ENCODE measurements around the gene ZSCAN4.

The ZSCAN4 gene

GRCh38 chr19:57643734-57644133, 25.0 kb upstream of the ZSCAN4 start:
- H2AFZ ChIP-seq (ENCODE audit: low read depth, low read length) = no peak overlapping the region
- H4K20me1 ChIP-seq (ENCODE audit: insufficient read depth, low read length) = no peaks in the 10 kb centered on the region
- no peak overlapping the region for H3K27ac ChIP-seq (ENCODE audit: low read length)
- peaks cover 7% of the 10 kb centered on the region; the same call in 1 of the 2 replicates for H3K9me3 ChIP-seq (ENCODE audit: insufficient read depth, low read length)
- H3K27me3 ChIP-seq (ENCODE audit: low read depth, low read length) = no peaks in the 10 kb centered on the region
- no peaks in the 10 kb centered on the region for H3K79me2 ChIP-seq (ENCODE audit: low read length)
- TF ChIP-seq CTCF (IDR thresholded peaks at IDR 0.05; ENCODE audit: low read depth, low read length) (no peak), EZH2phosphoT487 (IDR thresholded peaks at IDR 0.05; ENCODE audit: low read depth) (no peak)
- no peak overlapping the region for H3K4me2 ChIP-seq (ENCODE audit: low read length)
- H3K4me3 ChIP-seq (ENCODE audit: low read length) = no peak overlapping the region
- H3K9ac ChIP-seq (ENCODE audit: low read length) = no peak overlapping the region
- peaks cover 42% of the 10 kb centered on the region for H3K36me3 ChIP-seq (replicated peaks; ENCODE audit: low read depth, low read length)
- no peaks in the 10 kb centered on the region for H3K4me1 ChIP-seq (ENCODE audit: low read length)

- Histone ChIP-seq H3K79me2 (ENCODE audit: low read length) (no peaks in the 10 kb centered on the region), H3K27ac (ENCODE audit: low read length) (no peak overlapping the region), H3K4me1 (ENCODE audit: low read length) (no peaks in the 10 kb centered on the region), H3K9ac (ENCODE audit: low read length) (no peak overlapping the region), H3K4me2 (ENCODE audit: low read length) (no peak overlapping the region), H3K4me3 (ENCODE audit: low read length) (no peak overlapping the region), H3K36me3 (replicated peaks; ENCODE audit: low read depth, low read length) (no peaks in the 10 kb centered on the region), H2AFZ (ENCODE audit: low read depth, low read length) (no peak overlapping the region), H3K27me3 (ENCODE audit: low read depth, low read length) (no peaks in the 10 kb centered on the region), H3K9me3 (ENCODE audit: insufficient read depth, low read length) (no peaks in the 10 kb centered on the region; the same call in 1 of the 2 replicates), H4K20me1 (ENCODE audit: insufficient read depth, low read length) (no peaks in the 10 kb centered on the region)
- no peak for TF ChIP-seq CTCF (IDR thresholded peaks at IDR 0.05; ENCODE audit: low read depth, low read length)
Measured at GRCh38 chr19:57648331-57649003, 20.3 kb upstream of the ZSCAN4 start.

GRCh38 chr19:57651654-57651996, 17.1 kb upstream of the ZSCAN4 start:
- Histone ChIP-seq H3K27ac (ENCODE audit: low read length) (no peak overlapping the region), H4K20me1 (ENCODE audit: insufficient read depth, low read length) (no peaks in the 10 kb centered on the region), H3K79me2 (ENCODE audit: low read length) (no peaks in the 10 kb centered on the region), H3K4me3 (ENCODE audit: low read length) (no peak overlapping the region), H3K9ac (ENCODE audit: low read length) (no peak overlapping the region), H3K36me3 (replicated peaks; ENCODE audit: low read depth, low read length) (no peaks in the 10 kb centered on the region), H3K4me2 (ENCODE audit: low read length) (no peak overlapping the region), H3K27me3 (ENCODE audit: low read depth, low read length) (no peaks in the 10 kb centered on the region), H3K9me3 (ENCODE audit: insufficient read depth, low read length) (no peaks in the 10 kb centered on the region; the same call in 1 of the 2 replicates), H2AFZ (ENCODE audit: low read depth, low read length) (no peak overlapping the region), H3K4me1 (ENCODE audit: low read length) (no peaks in the 10 kb centered on the region)
- TF ChIP-seq EZH2phosphoT487 (IDR thresholded peaks at IDR 0.05; ENCODE audit: low read depth) (no peak), CTCF (IDR thresholded peaks at IDR 0.05; ENCODE audit: low read depth, low read length) (no peak)

- Histone ChIP-seq H3K4me3 (ENCODE audit: low read length) (no peak overlapping the region), H3K9me3 (ENCODE audit: insufficient read depth, low read length) (no peaks in the 10 kb centered on the region; the same call in 1 of the 2 replicates), H2AFZ (ENCODE audit: low read depth, low read length) (no peak overlapping the region), H3K36me3 (replicated peaks; ENCODE audit: low read depth, low read length) (no peaks in the 10 kb centered on the region), H3K4me2 (ENCODE audit: low read length) (no peak overlapping the region), H3K27me3 (ENCODE audit: low read depth, low read length) (no peaks in the 10 kb centered on the region), H3K9ac (ENCODE audit: low read length) (no peak overlapping the region), H3K79me2 (ENCODE audit: low read length) (no peaks in the 10 kb centered on the region), H3K27ac (ENCODE audit: low read length) (no peak overlapping the region), H4K20me1 (ENCODE audit: insufficient read depth, low read length) (no peaks in the 10 kb centered on the region), H3K4me1 (ENCODE audit: low read length) (no peaks in the 10 kb centered on the region)
- TF ChIP-seq CTCF (IDR thresholded peaks at IDR 0.05; ENCODE audit: low read depth, low read length) (no peak), EZH2phosphoT487 (IDR thresholded peaks at IDR 0.05; ENCODE audit: low read depth) (no peak)
Measured at GRCh38 chr19:57653689-57654088, 15.0 kb upstream of the ZSCAN4 start.

Data from OCI-LY3 (cell line).